Superior temporal gyrus (tissue), 1 donor: ENCODE results near the gene COL13A1.

Source experiments
- DNase-seq: peaks from one replicate; pipeline ENCODE4 v3.0.0-alpha.2; 2016; ENCODE audit errors: extremely low spot score

The COL13A1 gene

DNA sequence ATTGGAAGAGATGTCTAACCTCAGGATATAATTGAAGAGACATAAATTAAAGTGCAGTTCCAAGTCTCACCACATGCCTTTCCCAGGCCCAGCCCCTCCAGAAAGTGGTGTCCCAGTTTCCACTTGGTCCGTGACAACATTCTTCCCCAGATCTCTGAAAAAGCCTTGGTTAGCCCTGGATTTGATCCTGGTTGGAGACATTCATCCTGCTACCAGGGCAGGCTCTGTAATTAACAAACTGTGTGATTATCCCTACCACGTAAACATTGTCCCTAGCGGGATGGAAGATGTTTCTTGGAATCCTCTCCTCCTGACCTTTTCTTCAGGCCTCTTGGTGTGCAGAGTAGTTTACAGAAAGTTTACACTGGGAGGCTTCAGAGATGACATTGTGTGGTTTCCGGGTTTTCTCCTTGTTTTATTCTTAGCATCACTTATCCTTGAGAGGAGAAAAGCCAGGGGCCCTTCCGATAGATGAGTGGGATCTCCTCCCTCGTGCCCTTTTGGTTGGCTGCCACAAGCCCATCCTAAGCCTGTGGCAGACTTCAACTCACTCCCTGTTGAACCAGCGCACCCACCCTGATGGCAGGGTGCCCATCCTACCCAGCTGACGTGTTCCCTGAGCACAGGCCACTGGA, 83.8 kb downstream of the COL13A1 start:
- DNase-seq, result no peak

DNA sequence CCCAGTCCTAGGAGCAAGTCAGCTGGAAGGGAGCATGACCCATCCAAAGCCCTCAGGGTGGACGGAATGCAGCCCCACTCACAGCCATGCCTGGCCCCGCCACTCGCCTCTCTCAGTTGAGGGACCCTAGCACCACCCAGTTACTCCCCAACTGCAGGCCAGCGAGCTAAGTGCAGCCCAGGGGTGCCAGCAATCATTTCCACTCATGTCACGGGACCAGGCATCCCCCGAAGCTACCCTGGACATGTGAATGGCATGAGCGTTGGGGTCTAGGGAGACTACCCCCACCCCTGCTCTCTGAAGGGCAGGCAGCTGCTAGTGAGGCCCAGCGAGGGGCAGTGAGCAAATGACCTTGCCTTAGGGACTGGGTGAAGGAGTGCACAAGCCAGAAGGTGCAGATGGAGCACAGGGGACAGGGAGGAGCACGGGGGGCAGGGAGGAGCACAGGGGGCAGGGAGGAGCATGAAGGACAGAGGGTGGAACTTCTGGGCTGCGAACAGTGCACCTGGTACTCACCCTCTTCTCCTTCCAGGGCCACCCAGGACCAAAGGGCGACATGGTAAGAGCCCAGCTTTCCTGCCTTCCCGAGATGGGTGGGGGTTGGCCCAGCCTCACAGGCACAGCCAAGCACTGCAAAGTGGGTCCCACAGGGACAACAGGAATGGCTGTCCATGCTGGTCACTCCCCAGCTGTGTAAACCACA, 87.3 kb downstream of the COL13A1 start:
- no peak for DNase-seq

DNA sequence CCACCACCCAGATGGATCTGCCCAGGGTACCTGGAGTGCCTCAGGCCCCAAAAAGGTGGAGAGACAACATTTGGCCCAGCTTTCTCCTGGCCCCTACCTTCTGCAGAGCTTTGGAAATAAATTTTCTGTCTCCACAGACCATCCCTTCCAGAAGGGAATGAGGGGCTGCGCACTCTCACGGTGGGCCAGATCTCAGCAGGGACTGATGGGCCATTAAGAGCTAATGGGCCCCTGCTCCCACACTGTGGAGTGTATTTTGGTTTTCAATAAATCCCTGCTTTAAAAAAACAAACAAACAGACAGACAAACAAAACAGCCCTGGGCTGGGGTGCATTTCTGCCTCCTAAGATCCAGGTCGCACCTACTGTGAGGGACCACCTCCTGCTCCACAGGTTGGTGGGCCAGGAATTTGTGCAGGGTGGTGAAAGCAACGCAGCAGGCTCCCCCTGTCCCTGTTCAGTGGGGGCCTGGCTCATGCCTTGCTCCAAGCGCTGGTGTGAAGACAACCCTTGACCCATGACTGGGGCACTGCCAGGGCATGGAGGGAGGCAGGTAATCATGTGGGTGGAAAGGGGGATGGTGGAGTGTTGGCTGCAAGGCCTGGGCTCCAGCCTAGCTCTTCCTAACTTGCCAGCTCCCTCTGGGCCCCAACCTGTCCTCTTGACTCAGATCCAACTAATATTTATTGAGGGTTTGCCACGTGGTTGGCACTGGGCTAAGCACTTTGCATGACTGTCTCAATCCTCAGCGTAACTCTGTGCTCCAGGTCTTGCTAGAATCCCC, 88.5 kb downstream of the COL13A1 start:
- DNase-seq, result no peak

DNA sequence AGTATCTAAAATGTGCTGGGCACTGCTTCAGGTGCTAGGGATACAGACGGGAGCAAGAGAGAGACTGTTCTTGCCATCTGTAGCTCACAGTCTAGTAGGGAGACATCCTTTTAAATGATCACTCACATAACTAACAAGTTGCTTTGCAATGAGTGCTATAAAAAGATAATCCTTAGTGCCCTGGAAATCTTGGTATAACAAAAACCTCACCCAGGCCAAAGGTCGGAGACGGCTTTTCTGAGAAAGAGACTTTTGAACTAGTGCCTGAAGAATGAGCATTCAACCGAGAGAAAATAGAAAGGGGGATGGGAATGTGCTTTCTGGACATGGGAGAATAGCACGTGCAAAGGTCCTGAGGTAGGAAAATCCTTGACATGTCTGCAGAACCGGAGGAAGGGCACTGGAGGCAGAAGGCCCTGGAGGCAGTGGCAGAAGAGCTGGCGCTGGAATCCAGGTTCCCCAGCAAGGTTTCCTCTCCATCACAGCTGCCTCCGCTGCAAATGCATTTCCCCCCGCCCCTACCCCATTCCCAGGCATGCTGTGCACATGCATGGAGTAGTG, 89.4 kb downstream of the COL13A1 start:
- DNase-seq, result no peak

DNA sequence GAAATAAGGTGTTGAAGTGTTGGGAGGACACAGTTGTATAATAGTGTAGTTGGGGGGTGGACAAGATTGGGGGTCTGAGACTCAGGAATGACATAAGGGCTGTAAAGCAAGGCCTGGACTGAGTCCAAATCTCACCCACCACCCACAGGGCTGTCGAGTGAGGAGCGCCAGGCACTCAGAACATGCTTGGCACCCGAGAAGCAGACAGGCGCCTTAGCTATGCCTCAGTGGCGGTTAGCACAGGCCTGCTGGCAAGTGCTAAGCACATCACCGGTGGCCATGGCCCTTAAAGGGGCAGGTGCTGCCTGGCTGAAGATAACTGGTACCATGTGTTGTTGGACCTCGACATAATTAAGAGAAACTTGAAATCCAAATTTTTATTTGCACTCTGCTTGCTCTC, 90.7 kb downstream of the COL13A1 start:
- no peak for DNase-seq

DNA sequence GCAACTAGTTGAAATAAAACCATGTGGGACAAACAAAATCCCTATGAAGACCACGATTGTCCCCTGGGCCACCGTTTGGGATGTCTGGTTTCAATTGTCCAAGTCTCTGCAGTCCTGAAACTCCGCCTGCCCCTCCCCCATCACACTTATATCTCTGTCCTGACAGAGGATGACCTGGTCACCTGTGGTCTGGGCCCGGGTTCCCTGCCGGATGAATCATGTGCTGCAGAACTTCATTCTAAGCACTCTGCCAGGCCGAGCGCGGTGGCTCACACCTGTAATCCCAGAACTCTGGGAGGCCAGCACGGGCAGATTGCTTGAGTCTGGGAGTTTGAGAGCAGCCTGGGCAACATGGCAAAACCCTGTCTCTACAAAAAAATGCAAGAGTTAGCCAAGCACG, 91.1 kb downstream of the COL13A1 start:
- no peak for DNase-seq

DNA sequence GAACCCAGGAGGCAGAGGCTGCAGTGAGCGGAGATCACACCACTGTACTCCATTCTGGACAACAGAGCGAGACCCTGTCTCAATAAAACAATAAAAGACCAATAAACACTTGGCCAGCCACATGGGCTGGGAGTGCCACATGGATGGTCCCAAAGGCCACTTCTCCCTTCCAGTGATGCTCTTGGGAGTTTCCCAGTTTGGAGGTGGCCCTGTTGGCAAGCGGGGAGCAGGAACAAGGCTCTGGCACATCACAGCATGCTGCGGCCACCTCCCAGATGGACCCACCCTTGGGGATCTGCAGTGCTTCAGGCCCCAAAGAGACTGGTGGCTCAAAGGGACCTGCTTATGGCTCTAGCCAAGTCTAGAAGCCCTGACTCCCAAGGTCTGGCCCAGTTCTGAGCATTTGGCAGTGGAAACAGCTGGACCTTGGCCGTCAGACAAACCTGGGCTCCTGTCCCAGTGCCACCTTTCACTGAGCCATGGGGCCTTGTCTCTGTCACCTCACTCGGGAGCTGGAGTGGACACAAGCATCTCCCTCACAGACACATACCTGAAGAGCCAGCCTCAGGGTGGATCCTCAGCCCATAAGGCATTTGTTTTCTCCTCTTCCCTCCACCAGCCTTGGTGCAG, 91.7 kb downstream of the COL13A1 start:
- no peak for DNase-seq

DNA sequence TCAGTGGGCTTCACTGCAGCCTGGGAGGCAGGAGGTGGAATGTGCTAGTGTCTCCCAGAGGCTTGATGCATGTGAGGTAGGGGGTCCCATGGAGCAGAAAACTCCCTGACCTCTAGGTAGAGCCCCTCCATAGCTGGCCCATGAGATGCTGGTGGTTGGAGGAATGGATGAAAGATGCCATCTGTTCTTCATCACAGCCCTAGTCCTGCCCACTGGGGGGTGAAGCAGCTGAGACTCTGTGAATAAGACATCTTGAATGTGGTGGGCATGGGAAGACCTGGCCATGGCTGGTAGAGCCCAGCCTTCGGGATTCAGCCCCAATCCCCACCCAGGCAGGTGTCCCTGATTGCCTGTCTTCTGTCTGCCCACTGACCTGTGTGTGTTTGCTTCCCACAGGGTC, 92.5 kb downstream of the COL13A1 start:
- no peak for DNase-seq

DNA sequence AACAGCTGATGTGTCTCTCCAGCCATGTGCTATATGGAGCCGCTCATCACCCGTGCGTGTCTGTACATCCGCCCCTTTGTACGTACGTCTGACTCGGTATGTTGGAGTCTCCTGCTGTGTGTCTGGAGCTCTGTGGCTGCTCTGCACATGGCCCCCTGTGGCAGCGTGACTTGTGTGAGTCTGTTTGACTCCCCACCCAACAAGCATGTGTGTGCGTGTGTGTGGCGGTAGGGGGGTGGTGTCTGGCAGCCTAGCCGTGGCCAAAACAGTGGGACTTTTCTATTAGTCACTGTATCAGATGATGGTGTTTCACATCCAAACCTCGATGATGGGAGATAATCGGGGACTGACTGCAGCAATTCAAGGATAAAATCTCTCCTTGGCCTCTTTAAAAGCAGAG, 94.1 kb downstream of the COL13A1 start:
- no peak for DNase-seq

DNA sequence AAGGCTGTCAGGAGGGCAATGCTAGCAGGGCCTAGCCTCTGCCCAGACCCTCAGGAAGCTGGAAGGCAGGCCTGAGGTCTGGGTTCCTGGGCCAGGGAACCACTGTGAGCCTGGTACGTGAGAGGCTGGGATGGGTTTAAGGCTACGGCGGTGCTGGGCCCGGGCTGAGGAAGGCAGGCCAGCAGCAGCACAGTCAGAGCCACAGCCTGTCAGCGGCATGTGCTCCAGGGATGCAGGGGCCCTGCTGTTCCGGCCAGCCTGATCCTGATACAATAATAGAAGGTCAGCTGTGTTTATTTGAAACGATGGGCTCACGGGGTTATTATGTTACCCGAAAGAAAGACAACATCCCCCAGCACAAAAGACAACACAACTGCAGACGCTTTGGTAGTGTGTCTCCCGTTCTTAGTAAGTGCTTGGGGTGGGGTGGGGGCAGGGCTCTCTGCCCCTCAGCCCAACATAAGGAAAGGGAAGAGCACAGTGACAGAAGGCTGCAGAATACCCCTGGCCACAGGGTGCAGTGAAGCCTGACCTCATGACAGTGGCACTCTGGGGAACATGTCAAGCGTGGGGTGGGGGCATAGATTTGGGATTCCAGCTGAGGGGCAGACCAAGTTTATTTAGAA, 95.0 kb downstream of the COL13A1 start:
- no peak for DNase-seq

DNA sequence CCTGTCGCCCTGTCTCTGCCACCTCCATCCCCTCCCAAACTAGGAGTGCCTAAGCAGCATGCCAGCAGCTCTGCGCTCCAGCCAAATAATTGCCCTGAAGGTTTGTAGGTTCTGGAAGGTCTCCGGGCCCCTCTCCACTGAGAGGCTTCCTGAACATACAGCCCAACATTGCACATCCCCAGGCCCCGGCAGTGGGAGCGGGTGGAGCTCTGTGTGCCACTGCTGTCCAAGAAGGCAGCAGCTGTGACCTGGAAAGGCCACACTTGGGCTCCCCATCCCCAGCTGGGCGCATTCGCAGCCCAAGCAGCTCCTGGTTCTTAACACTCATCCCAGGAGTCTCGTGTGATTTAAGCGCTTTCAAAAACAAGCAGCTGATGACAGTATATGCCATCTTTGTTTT, 95.7 kb downstream of the COL13A1 start:
- no peak for DNase-seq

DNA sequence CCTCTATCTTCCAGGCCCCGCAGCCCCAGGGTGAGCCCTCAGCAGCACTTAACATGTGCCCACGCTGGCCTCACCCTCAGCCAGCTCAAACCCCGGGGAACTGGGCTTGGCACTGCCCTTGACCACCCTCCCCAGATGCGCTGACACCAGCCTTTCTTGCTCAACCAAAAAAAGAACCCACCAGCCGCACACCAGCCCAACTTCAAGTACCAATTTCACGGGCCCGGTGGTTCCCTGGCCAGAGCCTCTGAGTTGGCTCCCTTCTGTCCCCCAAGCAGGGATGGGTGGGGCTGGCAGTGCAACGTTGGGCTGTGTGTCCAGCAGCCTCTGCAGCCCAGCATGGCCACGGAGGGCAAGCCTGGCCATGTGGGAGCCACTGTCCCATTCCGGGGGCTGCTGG, 96.3 kb downstream of the COL13A1 start:
- DNase-seq, result no peak

DNA sequence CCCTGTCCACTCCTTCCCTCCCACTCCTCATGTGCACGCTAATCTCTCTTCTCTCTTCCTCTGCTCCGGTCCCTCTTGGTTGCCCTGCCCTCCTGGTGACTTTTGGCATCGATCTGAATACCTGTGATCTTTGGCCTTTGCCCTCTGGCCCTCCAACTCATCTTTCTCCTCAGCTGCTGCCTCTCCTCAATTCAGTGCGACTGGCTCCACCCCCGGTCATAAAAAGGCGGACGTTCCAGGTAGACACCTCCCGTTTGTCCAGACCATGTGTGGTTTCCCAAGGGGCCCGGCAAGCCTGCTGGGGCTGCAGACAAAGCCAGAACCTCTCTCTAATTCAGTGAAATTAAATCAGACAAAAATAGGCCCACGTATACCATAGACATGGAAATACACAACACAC, 96.8 kb downstream of the COL13A1 start:
- no peak for DNase-seq

DNA sequence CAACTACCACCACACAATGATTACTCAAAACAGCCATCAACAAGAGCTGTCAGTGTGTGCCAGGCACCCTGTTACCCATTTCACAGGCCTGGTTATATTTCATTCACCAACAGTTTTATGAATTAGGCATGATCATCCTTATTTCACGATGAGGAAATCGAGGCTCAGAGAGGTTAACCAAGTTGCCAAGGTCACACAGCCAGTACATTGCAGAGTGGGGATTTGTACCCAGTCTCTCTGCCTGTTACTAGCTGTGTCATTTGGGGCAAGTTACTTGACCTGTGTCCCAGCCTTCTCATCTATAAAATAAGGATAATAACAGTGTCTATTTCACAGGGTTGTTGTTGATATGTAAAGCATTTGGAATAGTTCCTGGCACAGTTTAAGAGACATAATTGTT, 97.2 kb downstream of the COL13A1 start:
- DNase-seq, result no peak

DNA sequence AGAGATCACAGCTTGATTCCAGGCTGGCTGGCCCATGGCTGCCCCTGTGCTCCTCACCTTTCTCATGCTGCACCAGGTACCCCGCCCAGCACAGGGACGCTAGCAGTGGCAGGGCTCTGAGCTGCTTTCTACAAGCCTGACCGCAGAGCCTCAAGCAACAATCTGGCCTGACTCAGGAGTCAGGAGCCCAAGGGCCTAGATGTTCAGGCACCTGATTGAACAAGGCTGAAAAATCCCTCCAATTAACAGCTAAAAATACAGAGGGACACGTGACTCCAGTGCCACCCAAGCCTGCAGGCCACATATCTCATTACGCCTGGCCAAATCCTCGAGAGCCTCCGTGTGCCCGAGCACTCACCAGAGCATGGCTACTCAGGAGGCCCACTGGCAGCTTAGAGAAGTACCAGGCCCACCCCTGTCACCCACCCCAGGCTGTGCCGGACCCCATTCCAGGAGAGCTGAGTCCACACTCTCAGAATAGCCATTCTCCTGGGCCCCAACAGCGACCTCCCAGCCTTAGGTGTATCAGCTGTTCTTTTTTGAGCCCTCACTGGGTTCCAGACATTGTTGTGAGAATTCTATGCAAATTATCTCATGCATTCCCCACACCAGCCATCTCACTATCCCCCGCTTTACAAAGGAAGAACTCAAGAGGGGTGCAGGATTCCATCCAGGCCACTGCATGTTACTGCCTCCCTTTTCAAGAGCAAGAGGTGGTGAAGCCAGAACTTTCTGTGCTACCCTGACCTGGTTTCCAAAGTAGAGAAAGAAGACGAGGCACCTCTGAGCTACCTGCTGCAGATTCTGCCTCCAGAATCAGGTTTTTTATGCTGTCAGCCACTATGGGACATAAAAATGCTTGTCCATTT, 98.3 kb downstream of the COL13A1 start:
- DNase-seq, result no peak

DNA sequence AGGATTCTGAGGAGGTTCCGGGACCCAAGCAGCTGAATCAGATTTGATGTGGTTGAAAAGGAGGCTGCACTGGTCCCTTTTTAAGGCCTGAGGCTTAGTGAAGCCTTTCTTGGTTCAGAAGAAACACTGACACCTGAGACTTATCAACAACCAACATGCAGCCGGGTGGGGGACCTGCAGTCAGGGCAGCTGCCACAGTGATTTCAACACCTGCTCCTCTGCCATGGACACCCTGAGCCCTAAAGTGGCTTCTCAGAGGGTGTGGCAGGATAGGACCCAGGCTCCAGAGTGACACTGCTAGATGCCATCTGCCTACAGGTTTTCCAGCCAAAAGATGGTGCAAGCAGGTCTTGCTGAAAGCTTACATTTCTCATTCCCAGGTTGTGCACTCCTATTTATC, 99.3 kb downstream of the COL13A1 start:
- DNase-seq, result no peak

DNA sequence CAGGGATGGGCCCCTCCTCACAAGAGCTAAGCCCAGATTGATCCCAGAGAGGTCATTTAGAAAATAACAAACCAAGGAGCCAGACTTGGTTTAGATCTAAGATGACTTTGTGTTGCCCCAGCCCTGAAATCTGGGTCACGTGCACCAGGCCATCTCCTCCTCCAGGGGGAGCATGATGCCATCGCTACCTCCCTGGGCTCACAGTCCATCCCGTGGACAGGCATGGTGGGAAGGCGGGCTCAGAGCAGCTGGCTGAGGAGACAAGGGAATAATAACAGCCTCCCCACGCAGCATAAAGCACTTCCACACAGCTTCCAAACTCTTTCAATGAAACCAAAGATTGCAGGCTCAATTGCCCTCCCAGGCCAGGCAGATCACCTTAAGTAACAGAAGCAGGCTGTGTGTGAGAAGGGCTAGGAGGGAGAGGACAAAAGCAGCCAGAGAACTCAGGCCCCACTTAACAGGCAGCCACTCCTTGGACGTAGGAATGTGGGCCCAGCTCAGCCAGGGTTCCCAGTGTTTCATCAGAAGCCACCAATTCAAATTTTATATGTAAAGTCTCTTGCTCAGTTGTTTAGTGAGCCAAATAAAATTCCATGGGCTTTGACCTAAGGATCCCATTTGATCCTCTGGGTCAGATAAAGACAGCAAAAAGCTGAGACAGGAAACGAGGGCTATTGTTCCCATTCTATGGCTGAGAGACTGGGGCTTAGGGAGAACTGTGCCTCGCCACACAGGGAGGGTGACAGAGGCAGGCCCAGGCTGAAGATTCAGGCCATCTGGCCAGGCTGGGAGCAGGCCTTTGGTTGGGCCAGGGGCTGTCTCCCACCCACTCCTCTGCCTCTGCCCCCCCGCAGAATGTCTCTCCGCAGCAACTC, 100.2 kb downstream of the COL13A1 start:
- DNase-seq, result no peak

DNA sequence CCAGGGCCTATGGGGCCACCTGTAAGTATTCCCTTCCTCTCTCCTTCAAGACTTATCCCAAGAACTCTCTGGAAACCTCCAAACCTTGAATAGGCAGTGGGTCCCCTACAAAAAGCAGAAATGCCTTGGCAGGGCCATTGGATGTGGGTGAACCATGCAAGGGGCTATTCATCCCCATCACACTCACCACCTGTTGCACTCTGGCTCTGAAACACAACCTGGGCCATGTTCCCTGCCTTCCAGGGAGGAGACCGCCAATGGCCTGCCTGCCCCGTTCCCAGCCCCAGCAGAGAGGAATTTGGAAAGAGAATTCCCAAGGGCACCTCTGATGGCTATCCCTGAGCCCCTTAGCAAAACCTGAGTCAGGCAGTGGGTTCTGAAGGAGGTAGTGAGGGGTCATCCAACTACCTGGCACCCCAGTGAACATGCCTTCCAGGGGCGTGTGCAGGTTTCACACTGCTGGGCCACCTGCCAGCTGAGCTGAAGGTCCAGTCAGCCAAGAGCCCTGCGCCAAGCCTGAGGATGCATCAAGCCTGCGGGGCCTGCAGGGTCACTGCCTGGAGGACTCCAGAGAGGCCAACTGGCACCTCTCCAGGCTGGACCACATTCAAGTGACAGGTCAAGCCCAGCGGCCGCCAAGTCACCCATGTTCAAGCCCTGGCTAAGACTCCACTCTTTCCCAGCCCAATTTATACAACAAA, 101.3 kb downstream of the COL13A1 start:
- no peak for DNase-seq

DNA sequence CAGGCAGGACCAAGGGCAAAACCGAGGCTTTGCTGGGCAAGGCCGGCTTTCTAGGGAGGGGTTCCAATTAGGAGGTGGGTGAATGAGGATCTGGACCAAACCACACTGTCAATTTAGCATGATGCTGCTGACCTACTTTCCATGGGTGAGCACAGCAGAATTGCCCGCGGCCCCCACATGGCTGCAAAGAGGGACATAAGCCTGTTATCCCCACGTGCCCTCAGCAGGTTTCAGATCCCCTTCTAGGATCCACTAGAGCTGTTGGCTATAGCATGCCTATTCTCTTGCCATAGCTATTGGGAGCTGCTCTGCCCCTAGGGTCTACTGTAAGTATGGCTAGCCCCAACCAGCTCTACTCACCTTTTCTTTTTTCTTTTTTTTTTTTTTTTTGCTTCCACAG, 102.8 kb downstream of the COL13A1 start:
- no peak for DNase-seq
